ENCODE data around the gene SERPINA10. TPM values are rescaled to one million over a fixed set of nuclear protein-coding genes. Genes with fewer than 3 reads are reported as not detected.

The SERPINA10 gene
- total and polyA plus RNA-seq, 2 experiments from 2014 or later, result 0.11 TPM; not detected in 1

- peaks cover 17% of the 10 kb centered on the region for H3K9me3 Mint-ChIP-seq
- H3K4me1 ChIP-seq (ENCODE audit: insufficient read depth), result no peaks in the 10 kb centered on the region
- H3K4me3 Mint-ChIP-seq, result no peak overlapping the region
- H3K27me3 ChIP-seq (ENCODE audit: insufficient read depth), result no peaks in the 10 kb centered on the region
- H3K79me2 ChIP-seq (replicated peaks; ENCODE audit: insufficient read depth), result no peaks in the 10 kb centered on the region
- no peaks in the 10 kb centered on the region for H4K20me1 ChIP-seq (replicated peaks; ENCODE audit: insufficient read depth)
- H3K27ac Mint-ChIP-seq, result no peak overlapping the region
- H3F3A ChIP-seq (replicated peaks; ENCODE audit: low read depth), result no peaks in the 10 kb centered on the region
- no peaks in the 10 kb centered on the region for H3K4me1 Mint-ChIP-seq
- no peaks in the 10 kb centered on the region for H3K9me2 ChIP-seq (ENCODE audit: insufficient read depth)
- no peak overlapping the region for H3K4me3 ChIP-seq
- TF ChIP-seq JUNB (IDR thresholded peaks at IDR 0.05; ENCODE audit: unreplicated experiment) (no peak), ETS1 (IDR thresholded peaks at IDR 0.05) (no peak)
- H3K36me3 ChIP-seq (ENCODE audit: insufficient read depth), result no peaks in the 10 kb centered on the region
- ATAC-seq (no peak), DNase-seq (ENCODE audit: low spot score) (no peak)
- no peak overlapping the region for H2AFZ ChIP-seq
- no peak overlapping the region for H3K27ac ChIP-seq (ENCODE audit: low read depth)
- H3K36me3 Mint-ChIP-seq (ENCODE audit: low read depth), result peaks cover 7% of the 10 kb centered on the region
- H3K27me3 Mint-ChIP-seq (ENCODE audit: insufficient read depth, low read depth, poor library complexity), result peaks cover 7% of the 10 kb centered on the region
- no peak overlapping the region for H3K4me2 ChIP-seq
Measured at GRCh38 chr14:94312481-94313246, 19.6 kb upstream of the SERPINA10 start.

DNA sequence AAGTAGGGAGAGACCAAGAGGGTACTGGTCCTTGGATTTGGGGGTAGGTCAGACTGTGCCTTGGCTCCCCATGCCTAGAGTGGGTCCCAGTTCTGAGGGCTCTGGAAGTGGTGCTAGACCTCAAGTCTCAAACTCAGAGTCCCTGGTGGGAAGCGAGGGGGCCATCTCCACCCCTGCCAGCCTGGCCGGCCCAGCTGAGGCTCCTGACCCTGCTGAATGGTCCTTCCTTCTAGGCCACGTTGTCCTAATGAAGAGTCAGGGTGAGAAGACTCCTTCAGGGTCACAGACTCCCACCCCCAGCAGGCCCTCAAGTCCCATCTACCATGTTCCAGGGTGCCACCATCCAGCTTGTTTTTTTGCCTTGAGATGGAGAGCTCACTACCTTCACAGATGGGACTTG is 17.2 kb upstream of the SERPINA10 start:
- no peaks in the 10 kb centered on the region for H3F3A ChIP-seq (replicated peaks; ENCODE audit: low read depth)
- Mint-ChIP-seq H3K36me3 (ENCODE audit: low read depth) (peaks cover 10% of the 10 kb centered on the region), H3K9me3 (peaks cover 21% of the 10 kb centered on the region), H3K27me3 (ENCODE audit: insufficient read depth, low read depth, poor library complexity) (peaks cover 7% of the 10 kb centered on the region), H3K4me1 (no peaks in the 10 kb centered on the region), H3K4me3 (no peak overlapping the region), H3K27ac (no peak overlapping the region)
- H3K79me2 ChIP-seq (replicated peaks; ENCODE audit: insufficient read depth), result no peaks in the 10 kb centered on the region
- no peak overlapping the region for H3K4me2 ChIP-seq
- ATAC-seq (no peak), DNase-seq (ENCODE audit: low spot score) (no peak)
- H3K9me2 ChIP-seq (ENCODE audit: insufficient read depth), result no peaks in the 10 kb centered on the region
- no peaks in the 10 kb centered on the region for H3K27me3 ChIP-seq (ENCODE audit: insufficient read depth)
- no peaks in the 10 kb centered on the region for H3K36me3 ChIP-seq (ENCODE audit: insufficient read depth)
- no peak overlapping the region for H3K4me3 ChIP-seq
- H2AFZ ChIP-seq, result no peak overlapping the region
- no peak overlapping the region for H3K27ac ChIP-seq (ENCODE audit: low read depth)
- H4K20me1 ChIP-seq (replicated peaks; ENCODE audit: insufficient read depth), result no peaks in the 10 kb centered on the region
- no peaks in the 10 kb centered on the region for H3K4me1 ChIP-seq (ENCODE audit: insufficient read depth)
- TF ChIP-seq STAT1 (IDR thresholded peaks at IDR 0.05; ENCODE audit: unreplicated experiment) (no peak), ZNF331 (CRISPR knock-in tag; IDR thresholded peaks at IDR 0.05; ENCODE audit: low read depth) (no peak), ZNF114 (CRISPR knock-in tag; IDR thresholded peaks at IDR 0.05) (no peak), EZH2 (IDR thresholded peaks at IDR 0.05; ENCODE audit: low read depth, unreplicated experiment) (no peak), NANOG (IDR thresholded peaks at IDR 0.05; ENCODE audit: borderline replicate concordance) (no peak), EZH2phosphoT487 (IDR thresholded peaks at IDR 0.05; ENCODE audit: unreplicated experiment) (no peak), POLR2AphosphoS5 (IDR thresholded peaks at IDR 0.05; ENCODE audit: low read depth) (no peak), CTCF (conservative IDR thresholded peaks at IDR 0.05; ENCODE audit: low read depth in 2 of 2) (no peak), CREB1 (CRISPR knock-in tag; IDR thresholded peaks at IDR 0.05; ENCODE audit: low read depth) (no peak), JUNB (IDR thresholded peaks at IDR 0.05; ENCODE audit: unreplicated experiment) (no peak), ETS1 (IDR thresholded peaks at IDR 0.05) (no peak)
- TF ChIP-seq, protein P1, sequence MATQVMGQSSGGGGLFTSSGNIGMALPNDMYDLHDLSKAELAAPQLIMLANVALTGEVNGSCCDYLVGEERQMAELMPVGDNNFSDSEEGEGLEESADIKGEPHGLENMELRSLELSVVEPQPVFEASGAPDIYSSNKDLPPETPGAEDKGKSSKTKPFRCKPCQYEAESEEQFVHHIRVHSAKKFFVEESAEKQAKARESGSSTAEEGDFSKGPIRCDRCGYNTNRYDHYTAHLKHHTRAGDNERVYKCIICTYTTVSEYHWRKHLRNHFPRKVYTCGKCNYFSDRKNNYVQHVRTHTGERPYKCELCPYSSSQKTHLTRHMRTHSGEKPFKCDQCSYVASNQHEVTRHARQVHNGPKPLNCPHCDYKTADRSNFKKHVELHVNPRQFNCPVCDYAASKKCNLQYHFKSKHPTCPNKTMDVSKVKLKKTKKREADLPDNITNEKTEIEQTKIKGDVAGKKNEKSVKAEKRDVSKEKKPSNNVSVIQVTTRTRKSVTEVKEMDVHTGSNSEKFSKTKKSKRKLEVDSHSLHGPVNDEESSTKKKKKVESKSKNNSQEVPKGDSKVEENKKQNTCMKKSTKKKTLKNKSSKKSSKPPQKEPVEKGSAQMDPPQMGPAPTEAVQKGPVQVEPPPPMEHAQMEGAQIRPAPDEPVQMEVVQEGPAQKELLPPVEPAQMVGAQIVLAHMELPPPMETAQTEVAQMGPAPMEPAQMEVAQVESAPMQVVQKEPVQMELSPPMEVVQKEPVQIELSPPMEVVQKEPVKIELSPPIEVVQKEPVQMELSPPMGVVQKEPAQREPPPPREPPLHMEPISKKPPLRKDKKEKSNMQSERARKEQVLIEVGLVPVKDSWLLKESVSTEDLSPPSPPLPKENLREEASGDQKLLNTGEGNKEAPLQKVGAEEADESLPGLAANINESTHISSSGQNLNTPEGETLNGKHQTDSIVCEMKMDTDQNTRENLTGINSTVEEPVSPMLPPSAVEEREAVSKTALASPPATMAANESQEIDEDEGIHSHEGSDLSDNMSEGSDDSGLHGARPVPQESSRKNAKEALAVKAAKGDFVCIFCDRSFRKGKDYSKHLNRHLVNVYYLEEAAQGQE (IDR thresholded peaks at IDR 0.05; ENCODE audit: unreplicated experiment), result no peak

All from GM23338 (cell line).